Activated naive CD4-positive, alpha-beta T cell treated with anti-CD3 and anti-CD28 coated beads, Interleukin-2, amount 50 U/mL, for 24 hours (primary cell): ENCODE measurements around the gene NHLRC1.
"Not testable (repeated sequence)": the region's sequence is repeated elsewhere in the genome, so short reads cannot be mapped to it uniquely, and the experiment has no call there.

Experiments used
- H3K27ac Mint-ChIP-seq: one replicate; pipeline ENCODE4 v1.8.0; 2021; ENCODE audit warnings: mild to moderate bottlenecking, mixed read lengths
- H3K27me3 Mint-ChIP-seq: one replicate; pipeline ENCODE4 v1.8.0; 2021; ENCODE audit warnings: mixed read lengths
- H3K36me3 Mint-ChIP-seq: one replicate; pipeline ENCODE4 v1.8.0; 2021; ENCODE audit warnings: mixed read lengths
- H3K4me1 Mint-ChIP-seq: one replicate; pipeline ENCODE4 v1.8.0; 2021; ENCODE audit warnings: mixed read lengths
- H3K4me3 Mint-ChIP-seq: one replicate; pipeline ENCODE4 v1.8.0; 2021; ENCODE audit warnings: mild to moderate bottlenecking, mixed read lengths
- H3K9me3 Mint-ChIP-seq: one replicate; pipeline ENCODE4 v1.8.0; 2021; ENCODE audit warnings: mixed read lengths

Gene NHLRC1

DNA sequence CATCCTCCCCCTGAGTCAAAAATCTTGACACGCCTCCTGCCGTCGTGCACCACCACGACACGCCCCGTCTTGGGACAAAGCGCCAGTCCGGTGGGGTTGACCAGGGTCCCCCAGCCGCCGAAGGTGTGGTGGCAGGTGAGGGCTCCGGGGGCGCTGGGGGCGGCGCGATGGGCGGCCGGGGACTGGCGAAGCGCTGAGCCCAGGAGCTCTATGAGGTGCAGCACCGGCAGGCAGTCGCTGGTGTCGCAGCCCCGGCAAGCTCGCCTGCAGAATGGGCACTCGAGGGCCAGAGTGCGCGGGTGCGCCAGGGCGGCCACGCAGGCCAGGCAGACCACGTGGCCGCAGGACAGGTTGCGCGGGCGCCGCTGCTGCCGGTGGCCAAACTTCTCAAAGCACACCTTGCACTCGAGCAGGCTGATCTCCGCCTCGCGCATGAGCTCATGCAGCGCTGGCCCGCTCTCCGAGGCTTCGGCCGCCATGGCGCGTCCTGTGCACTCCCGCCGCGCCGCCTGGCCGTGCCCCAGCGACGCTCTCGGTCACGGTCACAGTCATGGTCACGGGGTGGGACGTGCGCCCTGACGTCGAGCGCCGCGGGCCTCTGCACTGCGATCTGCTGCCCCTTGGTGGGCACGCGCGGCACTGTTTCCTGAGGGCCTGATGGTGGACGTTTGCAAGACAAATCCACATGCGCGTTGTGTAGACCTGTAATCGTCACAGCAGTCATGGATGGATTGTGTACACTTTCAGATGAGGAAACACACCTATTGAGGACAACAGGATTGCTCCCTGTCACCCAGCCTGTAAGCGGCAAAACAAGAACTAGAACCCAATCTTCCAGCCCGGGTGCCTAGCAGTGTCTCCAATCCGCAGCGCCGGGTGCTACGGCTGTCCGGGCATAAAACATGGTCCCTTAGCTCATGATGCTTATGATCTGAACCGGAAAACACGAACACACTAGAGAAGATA is at the start of gene NHLRC1:
Gene NHLRC1, minus strand, starts transcription at position 550 of the 966 bp plus-strand sequence. Its CDS starts 71 bp downstream, at position 479.
- no peaks in the 10 kb centered on the region for H3K9me3 Mint-ChIP-seq
- H3K27ac Mint-ChIP-seq: peak within 1 kb of the TSS; percentile 52
- peaks cover 3% of the 10 kb centered on the region for H3K36me3 Mint-ChIP-seq
- peaks cover 6% of the 10 kb centered on the region for H3K4me1 Mint-ChIP-seq
- peak within 1 kb of the TSS; percentile 84 for H3K4me3 Mint-ChIP-seq
- H3K27me3 Mint-ChIP-seq: peaks cover 5% of the 10 kb centered on the region

DNA sequence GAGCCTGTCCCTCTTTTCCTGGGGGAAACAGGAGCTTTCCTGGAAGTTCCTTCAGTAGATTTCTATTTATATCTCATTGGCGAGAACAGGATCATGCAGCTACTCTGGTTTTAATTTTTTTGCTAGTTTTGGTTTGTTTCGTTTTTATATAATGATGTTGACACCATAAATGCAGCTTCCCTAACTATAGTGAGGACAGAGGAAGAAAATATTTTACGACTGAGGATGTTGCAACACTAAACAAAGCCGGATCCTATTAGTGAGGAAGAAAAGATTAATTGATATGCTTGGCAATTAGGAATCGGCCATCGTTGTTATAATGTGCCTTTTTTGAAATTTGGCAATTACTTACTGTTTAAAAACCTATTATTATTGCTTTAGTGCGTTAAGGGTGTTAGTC is 49.4 kb upstream of the NHLRC1 start:
- no peak overlapping the region for H3K4me3 Mint-ChIP-seq
- H3K9me3 Mint-ChIP-seq: no peaks in the 10 kb centered on the region
- H3K4me1 Mint-ChIP-seq: peaks cover 16% of the 10 kb centered on the region
- H3K27me3 Mint-ChIP-seq: no peaks in the 10 kb centered on the region
- H3K27ac Mint-ChIP-seq: no peak overlapping the region
- H3K36me3 Mint-ChIP-seq: peaks cover 44% of the 10 kb centered on the region

DNA sequence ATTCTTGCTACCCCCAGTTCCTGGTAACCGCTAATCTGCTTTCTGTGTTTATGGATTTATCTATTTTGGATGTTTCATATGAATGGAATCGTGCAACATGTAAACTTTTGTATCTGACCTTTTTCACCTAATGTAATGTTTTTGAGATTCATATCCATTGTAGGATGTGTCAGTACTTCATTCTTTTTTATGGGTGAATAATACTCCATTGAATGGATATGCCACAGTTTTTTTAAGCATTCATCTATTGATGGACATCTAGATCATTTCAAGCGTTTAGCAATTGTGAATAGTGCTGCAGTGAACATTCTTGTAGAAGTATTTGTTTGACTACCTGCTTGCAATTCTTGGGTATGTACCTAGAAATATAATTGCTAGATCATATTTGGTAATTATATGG is 45.8 kb upstream of the NHLRC1 start:
- Mint-ChIP-seq H3K4me3 (no peak overlapping the region), H3K9me3 (no peaks in the 10 kb centered on the region), H3K36me3 (peaks cover 20% of the 10 kb centered on the region), H3K27ac (no peak overlapping the region), H3K4me1 (no peaks in the 10 kb centered on the region), H3K27me3 (no peaks in the 10 kb centered on the region)

GRCh38 chr6:18166312-18167036 is 44.0 kb upstream of the NHLRC1 start:
- H3K4me3 Mint-ChIP-seq: no peak overlapping the region
- no peaks in the 10 kb centered on the region for H3K27me3 Mint-ChIP-seq
- H3K4me1 Mint-ChIP-seq: no peaks in the 10 kb centered on the region
- no peak overlapping the region for H3K27ac Mint-ChIP-seq
- H3K36me3 Mint-ChIP-seq: peaks cover 20% of the 10 kb centered on the region
- no peaks in the 10 kb centered on the region for H3K9me3 Mint-ChIP-seq

GRCh38 chr6:18165751-18166150 is 43.3 kb upstream of the NHLRC1 start:
- H3K27me3 Mint-ChIP-seq: no peaks in the 10 kb centered on the region
- H3K36me3 Mint-ChIP-seq: peaks cover 24% of the 10 kb centered on the region
- H3K4me1 Mint-ChIP-seq: no peaks in the 10 kb centered on the region
- no peak overlapping the region for H3K27ac Mint-ChIP-seq
- H3K4me3 Mint-ChIP-seq: no peak overlapping the region
- H3K9me3 Mint-ChIP-seq: no peaks in the 10 kb centered on the region

GRCh38 chr6:18162401-18162800 is 39.9 kb upstream of the NHLRC1 start:
- H3K4me3 Mint-ChIP-seq: no peak overlapping the region
- H3K9me3 Mint-ChIP-seq: no peaks in the 10 kb centered on the region
- peaks cover 22% of the 10 kb centered on the region for H3K36me3 Mint-ChIP-seq
- H3K27ac Mint-ChIP-seq: no peak overlapping the region
- H3K27me3 Mint-ChIP-seq: no peaks in the 10 kb centered on the region
- H3K4me1 Mint-ChIP-seq: no peaks in the 10 kb centered on the region

DNA sequence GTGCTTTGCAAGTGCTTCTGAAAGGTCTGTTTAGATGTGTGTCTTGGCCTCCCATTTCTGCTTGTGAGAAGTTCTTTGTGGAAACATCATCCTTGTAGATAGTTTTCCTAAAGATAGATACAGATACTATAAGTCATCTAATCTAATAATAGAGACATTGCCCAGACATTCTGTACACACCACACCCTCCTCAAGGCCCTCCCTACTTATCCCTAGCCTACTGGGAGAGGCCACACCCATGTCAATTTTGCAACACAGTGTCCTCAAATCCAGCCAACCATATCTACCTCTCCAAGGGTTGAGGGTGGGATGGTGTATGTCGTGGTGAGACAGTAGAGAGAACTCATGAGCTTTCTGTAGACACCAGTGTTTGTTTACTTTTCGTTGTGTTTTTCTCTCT is 39.0 kb upstream of the NHLRC1 start:
- H3K9me3 Mint-ChIP-seq: no peaks in the 10 kb centered on the region
- H3K27me3 Mint-ChIP-seq: no peaks in the 10 kb centered on the region
- H3K36me3 Mint-ChIP-seq: peaks cover 22% of the 10 kb centered on the region
- H3K27ac Mint-ChIP-seq: no peak overlapping the region
- peaks cover 2% of the 10 kb centered on the region for H3K4me1 Mint-ChIP-seq
- H3K4me3 Mint-ChIP-seq: no peak overlapping the region

DNA sequence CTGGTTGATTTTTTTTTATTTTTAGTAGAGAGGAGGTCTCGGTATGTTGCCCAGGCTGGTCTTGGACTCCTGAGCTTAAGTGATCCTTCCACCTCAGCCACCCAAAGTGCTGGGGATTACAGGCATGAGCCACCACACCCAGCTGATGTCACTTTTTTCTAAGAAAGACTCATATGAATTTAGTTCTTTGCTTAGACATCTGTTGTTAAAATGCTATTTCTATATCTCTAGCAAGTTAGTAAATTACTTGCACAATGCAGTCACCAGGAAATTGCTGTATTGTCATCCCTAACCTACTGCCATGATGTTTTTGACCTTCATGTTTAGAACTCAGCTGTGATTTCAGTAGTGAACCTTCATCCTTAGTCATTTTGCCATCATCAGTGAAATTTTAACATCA is 38.4 kb upstream of the NHLRC1 start:
- Mint-ChIP-seq H3K4me1 (peaks cover 7% of the 10 kb centered on the region), H3K27me3 (no peaks in the 10 kb centered on the region), H3K36me3 (peaks cover 22% of the 10 kb centered on the region), H3K4me3 (no peak overlapping the region), H3K9me3 (no peaks in the 10 kb centered on the region), H3K27ac (no peak overlapping the region)

DNA sequence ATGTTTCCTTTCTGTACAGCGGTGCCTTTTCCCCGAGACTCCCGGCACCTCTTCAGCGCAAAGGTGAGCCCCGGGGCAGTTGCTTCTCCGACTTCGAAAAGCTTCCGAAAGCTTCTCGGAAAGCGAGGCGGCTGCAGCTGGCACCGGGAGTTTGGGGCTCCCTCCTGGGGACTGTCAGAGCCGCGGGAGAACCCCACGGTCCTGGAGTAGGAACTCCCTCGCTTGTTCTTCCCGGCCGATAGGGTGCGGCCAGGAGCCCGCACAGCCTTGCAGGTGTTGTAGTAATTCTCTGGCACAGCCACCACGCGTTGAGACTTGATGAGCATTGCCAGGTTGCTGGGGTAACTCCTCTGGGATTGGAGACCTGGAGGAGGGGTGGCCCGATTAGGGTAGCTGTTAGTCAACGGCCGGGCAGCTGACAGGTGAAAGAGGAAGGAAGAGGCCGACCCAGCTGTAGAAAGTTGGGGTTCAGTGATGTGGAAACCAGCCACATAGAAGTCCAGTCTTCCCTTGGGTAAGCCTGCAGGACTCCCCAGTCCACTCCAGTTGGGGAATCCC is 33.5 kb upstream of the NHLRC1 start:
- Mint-ChIP-seq H3K27me3 (no peaks in the 10 kb centered on the region), H3K4me1 (peaks cover 32% of the 10 kb centered on the region), H3K36me3 (peaks cover 10% of the 10 kb centered on the region), H3K9me3 (no peaks in the 10 kb centered on the region), H3K27ac (peak overlapping the region; percentile 82), H3K4me3 (peak overlapping the region; percentile 98)

DNA sequence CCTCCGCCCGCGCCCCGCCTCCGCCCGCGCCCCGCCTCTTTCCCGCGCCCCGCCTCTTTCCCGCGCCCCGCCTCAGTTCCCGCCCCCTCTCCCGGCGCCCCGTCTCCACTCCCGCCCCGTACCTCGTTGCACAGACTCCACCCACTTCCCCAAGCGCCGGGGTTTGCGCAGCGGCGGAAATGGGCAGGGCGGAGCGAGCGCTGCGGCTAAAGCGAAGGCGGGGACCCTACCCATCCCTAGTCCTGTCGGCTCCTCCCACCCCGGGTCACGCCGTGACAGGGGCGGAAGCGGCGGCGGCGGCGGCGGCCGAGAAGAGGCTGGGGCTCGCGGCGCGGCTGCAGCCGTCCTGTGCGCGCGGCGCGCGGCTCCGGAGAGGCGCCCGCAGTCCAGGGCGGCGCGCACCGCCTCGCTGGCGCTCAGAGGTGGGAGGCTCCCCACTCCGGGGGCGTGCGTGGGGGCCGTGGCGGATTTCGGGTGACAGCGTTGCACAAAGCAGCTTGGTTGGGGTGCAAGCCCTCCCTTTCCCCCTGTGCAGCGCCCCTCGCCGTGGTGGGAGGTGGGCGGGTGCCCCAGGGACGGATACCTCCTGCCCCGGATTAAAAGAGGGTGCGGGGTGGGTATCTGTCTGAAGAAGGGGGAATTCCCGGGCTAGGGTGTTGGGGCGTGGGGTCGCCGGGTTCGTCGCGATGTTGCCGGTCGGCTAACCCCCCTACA is 32.8 kb upstream of the NHLRC1 start, which contains the start of gene KDM1B:
Gene KDM1B, plus strand, starts transcription at position 273 of the 714 bp plus-strand sequence. CDS start 4,474 bp downstream, outside the sequence.
- peaks cover 9% of the 10 kb centered on the region for H3K36me3 Mint-ChIP-seq
- peaks cover 32% of the 10 kb centered on the region for H3K4me1 Mint-ChIP-seq
- no peaks in the 10 kb centered on the region for H3K27me3 Mint-ChIP-seq
- peak within 1 kb of the TSS; percentile 82 for H3K27ac Mint-ChIP-seq
- H3K4me3 Mint-ChIP-seq: peak within 1 kb of the TSS; percentile 98
- H3K9me3 Mint-ChIP-seq: no peaks in the 10 kb centered on the region

- H3K27ac Mint-ChIP-seq: peak within 1 kb of the TSS; percentile 82
- no peaks in the 10 kb centered on the region for H3K9me3 Mint-ChIP-seq
- no peaks in the 10 kb centered on the region for H3K27me3 Mint-ChIP-seq
- peaks cover 32% of the 10 kb centered on the region for H3K4me1 Mint-ChIP-seq
- H3K4me3 Mint-ChIP-seq: peak within 1 kb of the TSS; percentile 98
- H3K36me3 Mint-ChIP-seq: peaks cover 4% of the 10 kb centered on the region
Measured at GRCh38 chr6:18154507-18155149, 32.2 kb upstream of the NHLRC1 start, which contains the start of gene TPMT. Gene TPMT, minus strand, starts transcription at chr6:18155077. Its CDS starts 5,950 bp downstream, at chr6:18149127.

DNA sequence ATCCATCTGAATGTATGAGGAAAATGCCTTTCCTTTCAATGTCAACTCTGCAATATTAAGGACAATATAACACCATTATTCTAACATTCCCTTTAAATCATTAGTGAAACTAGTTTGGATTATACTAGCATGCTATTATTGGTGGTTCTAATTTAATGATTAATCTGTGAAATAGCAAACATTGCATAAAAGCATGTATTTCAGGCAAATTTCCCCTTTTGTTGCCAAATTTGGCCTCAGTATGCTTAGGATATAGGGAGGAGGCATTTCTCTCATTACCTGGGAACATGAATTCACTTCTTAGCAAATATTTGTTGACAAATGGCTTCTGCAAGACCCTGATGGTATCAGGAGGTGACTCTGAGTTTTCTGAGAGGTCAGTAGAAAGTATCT is 30.8 kb upstream of the NHLRC1 start:
- Mint-ChIP-seq H3K9me3 (no peaks in the 10 kb centered on the region), H3K4me3 (no peak overlapping the region), H3K27me3 (no peaks in the 10 kb centered on the region), H3K36me3 (peaks cover 5% of the 10 kb centered on the region), H3K4me1 (peaks cover 35% of the 10 kb centered on the region), H3K27ac (no peak overlapping the region)

DNA sequence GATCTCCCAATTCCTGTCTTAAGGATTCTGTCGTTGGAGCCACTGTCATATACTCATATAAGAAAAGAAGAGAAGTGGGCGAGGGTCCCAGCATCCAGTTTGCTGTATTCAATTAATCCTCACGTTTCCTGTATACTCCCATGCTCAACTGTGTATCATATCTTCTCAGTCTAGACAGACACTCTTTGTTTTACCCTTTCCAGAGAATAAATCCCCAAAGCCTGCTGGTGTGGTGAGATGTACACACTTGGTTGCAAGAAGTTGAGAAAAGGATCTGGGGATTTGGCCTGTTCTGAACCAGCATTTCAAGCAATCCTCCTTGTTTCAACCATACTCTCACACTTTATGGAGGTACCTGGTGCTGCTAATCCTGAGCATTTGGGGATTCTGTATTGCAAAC is 29.3 kb upstream of the NHLRC1 start:
- H3K4me1 Mint-ChIP-seq: peaks cover 45% of the 10 kb centered on the region
- H3K27me3 Mint-ChIP-seq: no peaks in the 10 kb centered on the region
- no peak overlapping the region for H3K27ac Mint-ChIP-seq
- no peaks in the 10 kb centered on the region for H3K9me3 Mint-ChIP-seq
- H3K4me3 Mint-ChIP-seq: no peak overlapping the region
- H3K36me3 Mint-ChIP-seq: peaks cover 14% of the 10 kb centered on the region

DNA sequence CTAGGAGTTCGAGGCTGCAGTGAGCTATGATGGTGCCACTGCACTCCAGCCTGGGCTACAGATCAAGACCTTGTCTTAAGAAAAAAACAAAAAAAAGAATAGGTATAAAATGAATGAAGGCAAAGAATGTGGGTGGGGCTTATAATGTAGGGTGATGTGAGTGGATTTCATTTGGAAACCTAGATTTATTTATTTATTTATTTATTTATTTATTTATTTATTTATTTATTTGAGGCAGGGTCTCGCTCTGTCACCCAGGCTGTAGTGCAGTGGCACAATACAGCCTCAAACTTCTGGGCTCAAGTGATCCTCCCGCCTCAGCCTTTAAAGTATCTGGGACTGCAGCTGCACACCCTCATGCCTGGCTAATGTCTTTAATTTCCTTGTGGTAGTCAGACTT is 28.9 kb upstream of the NHLRC1 start:
- H3K4me1 Mint-ChIP-seq: peaks cover 42% of the 10 kb centered on the region
- H3K27ac Mint-ChIP-seq, H3K4me3 Mint-ChIP-seq, H3K9me3 Mint-ChIP-seq, H3K27me3 Mint-ChIP-seq: not testable (repeated sequence)
- peaks cover 14% of the 10 kb centered on the region for H3K36me3 Mint-ChIP-seq
